Neural progenitor cell (in vitro differentiated cells): ENCODE data around the gene SP7.

Source experiments
- CTCF ChIP-seq: fragments of 200-600 bp; sonication (generic); IDR thresholded peaks from 2 replicates; pipeline ENCODE4 v1.5.1; 2017; ENCODE audit warnings: antibody characterized with exemption, mild to moderate bottlenecking
- EZH2 ChIP-seq: fragments of 200-600 bp; sonication (generic); IDR thresholded peaks from 2 replicates; pipeline ENCODE4 v1.6.1; 2017; ENCODE audit warnings: antibody characterized with exemption, mild to moderate bottlenecking, moderate library complexity
- EZH2phosphoT487 ChIP-seq: fragments of 200-600 bp; sonication (generic); IDR thresholded peaks from 2 replicates; pipeline ENCODE4 v1.6.1; 2017; ENCODE audit warnings: antibody characterized with exemption

DNA sequence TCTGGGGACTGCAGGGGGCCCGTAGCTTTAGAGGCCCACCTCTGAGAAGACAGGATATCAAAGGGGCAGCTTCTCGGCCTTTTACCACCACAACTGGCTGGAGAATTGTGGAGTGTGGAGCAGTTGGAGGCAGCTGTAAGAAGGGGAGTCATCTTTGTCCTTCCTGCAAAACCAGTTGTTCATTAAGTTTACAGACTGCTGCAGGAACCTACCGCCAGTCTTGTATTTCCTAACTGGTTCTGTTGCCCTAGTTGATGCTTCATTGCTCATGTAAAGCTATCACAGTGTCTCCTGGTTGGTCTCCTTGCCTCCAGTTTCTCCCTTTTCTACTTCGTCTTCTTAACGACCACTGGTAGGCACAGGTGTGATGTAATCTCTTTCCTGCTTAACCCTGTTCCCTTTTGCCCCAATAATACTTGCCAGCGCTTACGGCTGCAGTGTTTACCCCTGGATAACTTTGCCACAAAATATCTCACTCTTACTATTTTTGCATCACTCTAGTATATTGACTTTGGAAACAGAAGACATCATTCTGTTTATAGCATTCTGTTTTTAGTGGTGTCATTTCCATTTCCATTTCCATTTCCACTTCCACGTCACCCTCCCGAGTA lies 56.2 kb downstream of the SP7 start:
- TF ChIP-seq CTCF (no peak), EZH2 (no peak), EZH2phosphoT487 (no peak)
